Memory B cell (primary cell): ENCODE results near the gene HAO2.
"Not testable (repeated sequence)": the region's sequence is repeated elsewhere in the genome, so short reads cannot be mapped to it uniquely, and the experiment has no call there.

ENCODE experiments used
- ATAC-seq: fragments of 150-1000 bp; cut with Tn5 transposase; 2 replicates; pipeline ENCODE4 v1.10.0; 2021; ENCODE audit warnings: low read depth, mild to moderate bottlenecking, moderate library complexity
- DNase-seq, 2 donors: peaks; one replicate each; pipeline ENCODE4 v3.0.0; 2022; ENCODE audit warnings: low spot score in 2 of 2
- H3K27ac Mint-ChIP-seq: one replicate; pipeline ENCODE4 v1.8.0; 2022; ENCODE audit warnings: mild to moderate bottlenecking, moderate library complexity, mixed read lengths
- H3K27me3 Mint-ChIP-seq: one replicate; pipeline ENCODE4 v1.8.0; 2022; ENCODE audit warnings: mixed read lengths
- H3K36me3 Mint-ChIP-seq: one replicate; pipeline ENCODE4 v1.8.0; 2022; ENCODE audit warnings: mild to moderate bottlenecking, mixed read lengths
- H3K4me1 Mint-ChIP-seq: one replicate; pipeline ENCODE4 v1.8.0; 2022; ENCODE audit warnings: mixed read lengths
- H3K4me3 Mint-ChIP-seq: one replicate; pipeline ENCODE4 v1.8.0; 2022; ENCODE audit warnings: mild to moderate bottlenecking, moderate library complexity, mixed read lengths
- H3K9me3 Mint-ChIP-seq: one replicate; pipeline ENCODE4 v1.8.0; 2022; ENCODE audit warnings: mixed read lengths

HAO2 gene

GRCh38 chr1:119361205-119361604 is 7.4 kb upstream of the HAO2 start:
- Mint-ChIP-seq H3K4me3 (no peak overlapping the region), H3K9me3 (no peaks in the 10 kb centered on the region), H3K4me1 (no peaks in the 10 kb centered on the region), H3K36me3 (no peaks in the 10 kb centered on the region), H3K27ac (no peak overlapping the region), H3K27me3 (peaks cover 11% of the 10 kb centered on the region)
- DNase-seq (no peak), ATAC-seq (no peak)

DNA sequence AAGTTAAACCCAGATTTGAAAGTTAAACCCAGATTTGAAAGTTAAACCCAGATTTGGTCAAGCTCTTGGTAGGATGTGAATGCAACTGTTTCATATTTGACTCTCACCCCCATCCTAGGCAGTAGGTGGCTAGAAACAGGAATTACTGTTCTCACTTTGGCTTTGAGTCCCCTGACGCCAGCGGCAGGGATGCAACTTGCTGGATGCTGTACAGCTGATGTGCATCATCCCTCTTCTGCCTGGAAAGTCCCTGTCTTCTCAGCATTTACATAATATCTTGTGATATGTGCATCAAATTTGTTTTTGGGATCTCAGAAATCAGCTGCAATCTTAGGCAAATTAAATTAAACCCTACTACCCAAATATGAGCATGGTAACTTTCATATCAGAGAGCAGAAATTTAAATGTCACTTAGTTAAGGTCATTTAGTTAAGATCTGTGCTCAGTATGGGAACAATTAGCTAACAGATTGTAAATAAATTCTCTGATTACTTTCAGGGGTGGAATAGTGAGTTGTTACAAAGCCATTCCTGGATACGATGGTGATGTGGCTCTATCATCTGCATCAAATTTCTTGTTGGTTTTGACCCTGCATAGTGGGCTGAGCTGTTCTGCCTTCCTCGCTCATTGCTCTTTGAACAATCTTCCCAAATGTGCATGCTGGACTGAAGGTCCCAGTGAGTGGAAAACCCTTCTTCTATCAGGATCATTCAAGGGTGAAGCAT is 6.8 kb upstream of the HAO2 start:
- H3K27ac Mint-ChIP-seq = no peak overlapping the region
- no peak for DNase-seq
- H3K9me3 Mint-ChIP-seq = no peaks in the 10 kb centered on the region
- no peak for ATAC-seq
- no peaks in the 10 kb centered on the region for H3K36me3 Mint-ChIP-seq
- H3K27me3 Mint-ChIP-seq = peaks cover 13% of the 10 kb centered on the region
- no peak overlapping the region for H3K4me3 Mint-ChIP-seq
- H3K4me1 Mint-ChIP-seq = no peaks in the 10 kb centered on the region

DNA sequence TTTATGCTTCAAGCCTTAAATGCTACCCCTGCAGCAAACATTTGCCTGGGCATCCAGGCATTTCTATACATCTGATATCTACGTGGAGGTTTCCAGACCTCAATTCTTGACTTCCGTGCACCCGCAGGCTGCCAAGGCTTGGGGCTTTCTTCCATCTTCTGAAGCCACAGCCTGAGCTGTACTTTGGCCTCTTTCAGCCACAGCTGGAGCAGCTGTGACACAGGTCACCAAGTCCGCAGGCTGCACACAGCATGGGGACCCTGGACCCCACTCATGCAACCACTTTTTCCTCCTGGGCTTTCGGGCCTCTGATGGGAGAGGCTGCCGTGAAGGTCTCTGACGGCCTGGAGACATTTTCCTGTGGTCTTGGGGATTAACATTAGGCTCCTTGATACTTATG is 5.4 kb upstream of the HAO2 start:
- peaks cover 15% of the 10 kb centered on the region for H3K27me3 Mint-ChIP-seq
- DNase-seq (no peak), ATAC-seq (no peak)
- no peak overlapping the region for H3K27ac Mint-ChIP-seq
- H3K4me1 Mint-ChIP-seq = no peaks in the 10 kb centered on the region
- no peak overlapping the region for H3K4me3 Mint-ChIP-seq
- H3K9me3 Mint-ChIP-seq = no peaks in the 10 kb centered on the region
- H3K36me3 Mint-ChIP-seq = no peaks in the 10 kb centered on the region

GRCh38 chr1:119364640-119365039 is 3.9 kb upstream of the HAO2 start:
- H3K27me3 Mint-ChIP-seq = peaks cover 18% of the 10 kb centered on the region
- no peaks in the 10 kb centered on the region for H3K36me3 Mint-ChIP-seq
- no peak overlapping the region for H3K27ac Mint-ChIP-seq

GRCh38 chr1:119366424-119366823 is 2.2 kb upstream of the HAO2 start:
- Mint-ChIP-seq H3K27me3 (peaks cover 18% of the 10 kb centered on the region), H3K27ac (no peak overlapping the region), H3K4me1 (no peaks in the 10 kb centered on the region), H3K4me3 (no peak overlapping the region), H3K9me3 (no peaks in the 10 kb centered on the region), H3K36me3 (no peaks in the 10 kb centered on the region)
- DNase-seq (no peak), ATAC-seq (no peak)

More at GRCh38 chr1:119364640-119365039, 3.9 kb upstream of the HAO2 start:
- DNase-seq (no peak), ATAC-seq (no peak)
- no peaks in the 10 kb centered on the region for H3K4me1 Mint-ChIP-seq
- no peaks in the 10 kb centered on the region for H3K9me3 Mint-ChIP-seq
- no peak overlapping the region for H3K4me3 Mint-ChIP-seq

GRCh38 chr1:119367432-119368124 is 1.0 kb upstream of the HAO2 start:
- ATAC-seq (no peak), DNase-seq (no peak)
- Mint-ChIP-seq H3K4me3 (no peak overlapping the region), H3K27me3 (peaks cover 19% of the 10 kb centered on the region), H3K36me3 (no peaks in the 10 kb centered on the region), H3K27ac (no peak overlapping the region), H3K4me1 (no peaks in the 10 kb centered on the region), H3K9me3 (no peaks in the 10 kb centered on the region)

GRCh38 chr1:119370748-119371147 is 2.2 kb downstream of the HAO2 start:
- H3K27me3 Mint-ChIP-seq = peaks cover 20% of the 10 kb centered on the region
- no peak overlapping the region for H3K27ac Mint-ChIP-seq
- no peaks in the 10 kb centered on the region for H3K36me3 Mint-ChIP-seq
- DNase-seq (no peak), ATAC-seq (no peak)
- no peak overlapping the region for H3K4me3 Mint-ChIP-seq
- no peaks in the 10 kb centered on the region for H3K9me3 Mint-ChIP-seq
- H3K4me1 Mint-ChIP-seq = no peaks in the 10 kb centered on the region

DNA sequence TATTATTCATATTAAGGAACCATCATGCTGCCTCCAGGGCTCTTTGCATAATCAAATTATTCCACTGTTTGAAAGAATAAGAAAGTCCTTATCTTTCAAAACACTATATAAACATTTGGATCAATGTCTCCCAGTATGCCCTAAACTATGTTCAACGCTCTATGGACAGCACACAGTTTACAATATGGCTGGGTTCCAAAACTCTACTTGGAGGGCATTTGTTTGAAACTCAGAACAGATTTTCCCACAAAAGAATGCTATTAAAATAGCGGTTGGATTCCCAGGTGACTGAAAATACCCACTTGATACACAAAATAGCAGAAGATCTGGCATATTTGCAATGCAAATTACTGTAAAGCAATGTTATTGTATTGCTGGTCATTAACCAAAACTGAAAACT is 3.2 kb downstream of the HAO2 start:
- peaks cover 19% of the 10 kb centered on the region for H3K27me3 Mint-ChIP-seq
- peaks cover 2% of the 10 kb centered on the region for H3K9me3 Mint-ChIP-seq
- H3K36me3 Mint-ChIP-seq = no peaks in the 10 kb centered on the region
- H3K4me3 Mint-ChIP-seq = no peak overlapping the region
- no peaks in the 10 kb centered on the region for H3K4me1 Mint-ChIP-seq
- ATAC-seq (no peak), DNase-seq (no peak)
- no peak overlapping the region for H3K27ac Mint-ChIP-seq

GRCh38 chr1:119372503-119373086 is 4.0 kb downstream of the HAO2 start:
- Mint-ChIP-seq H3K27ac (no peak overlapping the region), H3K4me1 (no peaks in the 10 kb centered on the region), H3K9me3 (peaks cover 6% of the 10 kb centered on the region), H3K27me3 (peaks cover 16% of the 10 kb centered on the region), H3K36me3 (no peaks in the 10 kb centered on the region), H3K4me3 (no peak overlapping the region)
- ATAC-seq = no peak
- no peak for DNase-seq

DNA sequence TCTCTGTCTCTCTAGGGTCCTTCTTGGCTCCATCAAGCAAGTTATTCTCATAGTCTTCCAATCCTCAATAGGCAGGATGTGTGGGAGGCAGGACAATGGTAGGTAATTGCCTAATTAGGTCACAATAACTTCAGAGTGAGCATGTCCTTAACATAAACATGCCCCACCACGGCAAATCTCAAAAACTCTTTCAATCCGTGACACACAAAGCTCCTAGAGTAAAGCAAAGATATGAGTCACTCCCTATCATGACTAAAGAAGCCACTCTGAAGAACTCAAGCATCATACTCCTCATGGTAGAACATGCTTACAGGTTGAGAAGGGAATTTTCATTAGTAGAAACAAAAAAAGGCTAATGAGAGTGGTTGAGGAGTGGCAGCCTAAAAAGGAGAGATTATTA is 4.9 kb downstream of the HAO2 start:
- no peak for ATAC-seq
- no peaks in the 10 kb centered on the region for H3K4me1 Mint-ChIP-seq
- DNase-seq = no peak

GRCh38 chr1:119374208-119374874 is 5.8 kb downstream of the HAO2 start:
- DNase-seq (no peak), ATAC-seq (no peak)

More for the DNA sequence above, 4.9 kb downstream of the HAO2 start:
- Mint-ChIP-seq H3K9me3 (peaks cover 6% of the 10 kb centered on the region), H3K4me3 (no peak overlapping the region), H3K36me3 (no peaks in the 10 kb centered on the region), H3K27me3 (peaks cover 14% of the 10 kb centered on the region), H3K27ac (no peak overlapping the region)

DNA sequence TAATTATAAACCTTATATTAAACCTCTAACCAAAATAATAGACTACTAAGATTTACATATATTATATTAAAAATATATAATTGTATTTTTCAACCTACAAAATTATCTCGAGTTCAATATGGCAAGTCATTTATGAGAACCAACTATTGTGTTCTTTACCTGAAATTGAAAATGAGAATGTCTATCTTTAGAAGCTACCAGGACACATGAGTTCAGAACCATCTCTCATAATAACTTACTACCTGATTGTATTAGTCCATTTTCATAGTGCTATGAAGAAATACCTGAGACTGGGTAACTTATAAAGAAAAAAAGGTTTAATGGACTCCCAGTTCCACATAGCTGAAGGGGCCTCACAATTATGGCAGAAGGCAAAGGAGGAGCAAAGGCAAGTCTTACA is 6.8 kb downstream of the HAO2 start:
- H3K4me3 Mint-ChIP-seq = no peak overlapping the region
- H3K36me3 Mint-ChIP-seq = no peaks in the 10 kb centered on the region
- DNase-seq = no peak
- peaks cover 11% of the 10 kb centered on the region for H3K27me3 Mint-ChIP-seq
- H3K27ac Mint-ChIP-seq = no peak overlapping the region
- peaks cover 8% of the 10 kb centered on the region for H3K9me3 Mint-ChIP-seq
- no peak for ATAC-seq
- no peaks in the 10 kb centered on the region for H3K4me1 Mint-ChIP-seq

More at GRCh38 chr1:119374208-119374874, 5.8 kb downstream of the HAO2 start:
- Mint-ChIP-seq H3K27ac (no peak overlapping the region), H3K36me3 (no peaks in the 10 kb centered on the region), H3K27me3 (peaks cover 11% of the 10 kb centered on the region), H3K9me3 (peaks cover 8% of the 10 kb centered on the region), H3K4me3 (no peak overlapping the region), H3K4me1 (no peaks in the 10 kb centered on the region)

DNA sequence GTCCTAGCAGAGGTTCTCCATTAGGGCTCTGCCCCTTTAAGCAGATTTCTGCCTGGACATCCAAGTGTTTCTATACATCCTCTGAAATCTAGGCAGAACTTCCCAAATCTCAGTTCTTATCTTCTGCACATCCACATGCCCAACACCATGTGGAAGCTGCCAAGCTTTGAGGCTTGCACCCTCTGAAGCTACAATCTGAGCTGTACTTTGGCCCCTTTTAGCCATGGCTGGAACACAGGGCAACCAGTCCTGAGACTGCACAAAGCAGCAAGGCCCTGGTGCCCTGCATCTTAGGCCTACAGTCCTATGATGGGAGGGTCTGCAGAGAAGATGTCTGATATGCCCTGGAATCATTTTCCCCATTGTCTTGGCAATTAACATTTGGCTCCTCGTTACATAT is 8.0 kb downstream of the HAO2 start:
- H3K4me1 Mint-ChIP-seq = no peaks in the 10 kb centered on the region
- no peak overlapping the region for H3K27ac Mint-ChIP-seq
- DNase-seq (no peak), ATAC-seq (no peak)
- peaks cover 8% of the 10 kb centered on the region for H3K9me3 Mint-ChIP-seq
- no peak overlapping the region for H3K4me3 Mint-ChIP-seq
- peaks cover 17% of the 10 kb centered on the region for H3K27me3 Mint-ChIP-seq
- no peaks in the 10 kb centered on the region for H3K36me3 Mint-ChIP-seq

GRCh38 chr1:119377594-119377993 is 9.0 kb downstream of the HAO2 start:
- H3K4me3 Mint-ChIP-seq, ATAC-seq, H3K4me1 Mint-ChIP-seq, H3K27ac Mint-ChIP-seq, DNase-seq, H3K9me3 Mint-ChIP-seq, H3K36me3 Mint-ChIP-seq: not testable (repeated sequence)
- H3K27me3 Mint-ChIP-seq = peaks cover 14% of the 10 kb centered on the region
